Stimulated activated CD8-positive, alpha-beta memory T cell treated with anti-CD3 and anti-CD28 coated beads, Interleukin-15, amount 100 ng/mL, for 4 hours (primary cell): ENCODE measurements around the gene MUC22.
"Not testable (repeated sequence)": the region's sequence is repeated elsewhere in the genome, so short reads cannot be mapped to it uniquely, and the experiment has no call there.

Source experiments
- DNase-seq, 2 donors: peaks; one replicate each; pipeline ENCODE4 v3.0.0-alpha.2; 2020; ENCODE audit warnings: low read depth in 2 of 2

The MUC22 gene

DNA sequence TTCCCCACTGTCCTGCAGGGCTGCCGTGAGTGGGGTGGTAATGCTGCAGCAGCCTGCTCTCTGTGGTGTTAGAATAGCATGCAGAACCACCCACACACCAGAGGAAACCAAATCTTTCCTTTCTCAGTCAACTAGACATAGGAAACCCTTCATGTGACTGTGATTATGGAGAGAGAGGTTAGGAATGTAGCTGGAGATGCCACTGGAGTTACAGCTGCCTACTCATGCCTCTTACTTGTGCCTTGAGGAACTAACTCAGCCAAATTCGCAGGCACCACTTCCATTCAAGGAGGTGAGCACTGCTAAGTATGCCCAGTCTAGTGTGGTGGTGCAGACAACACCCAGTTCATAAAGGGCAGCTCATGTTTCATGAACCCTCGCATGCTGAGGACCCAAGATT is 27.4 kb downstream of the MUC22 start:
- DNase-seq = no peak

DNA sequence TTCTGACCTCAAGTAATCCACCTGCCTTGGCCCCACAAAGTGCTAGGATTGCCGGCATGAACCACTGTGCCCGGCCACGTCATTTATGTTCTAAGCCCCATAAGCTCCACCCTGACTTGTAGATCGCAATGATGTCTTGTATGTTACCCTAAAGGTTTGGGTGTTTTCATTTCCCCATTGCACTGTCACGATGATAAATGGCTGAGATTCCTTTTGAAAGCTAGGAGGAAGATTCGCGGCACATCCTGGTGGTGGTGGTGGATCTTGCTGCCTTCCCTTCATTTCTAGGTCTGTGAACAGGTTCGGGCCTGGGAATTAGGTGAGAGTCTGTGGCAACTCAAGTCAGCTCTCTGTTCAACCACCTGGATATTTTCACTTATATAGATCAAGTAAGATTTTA is 28.3 kb downstream of the MUC22 start:
- no peak for DNase-seq

DNA sequence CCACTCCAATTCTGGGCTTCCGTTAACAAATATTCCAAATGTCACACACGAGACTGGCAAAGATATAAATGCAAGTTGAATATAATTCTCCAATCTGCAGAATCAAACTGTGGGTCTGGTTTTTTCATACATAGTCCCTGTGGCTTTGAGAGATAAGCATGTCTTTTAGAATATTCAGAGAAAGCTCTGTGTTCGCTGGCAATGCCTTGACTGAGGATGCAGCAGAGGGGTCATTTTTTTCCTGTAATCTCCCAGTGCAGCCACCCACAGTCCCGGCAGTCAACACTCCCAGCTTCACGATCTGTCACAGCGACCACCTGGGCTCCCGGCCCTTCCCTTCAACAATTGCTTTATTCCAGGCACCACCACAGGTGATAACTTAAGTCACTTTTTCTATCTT is 30.5 kb downstream of the MUC22 start:
- DNase-seq = no peak

DNA sequence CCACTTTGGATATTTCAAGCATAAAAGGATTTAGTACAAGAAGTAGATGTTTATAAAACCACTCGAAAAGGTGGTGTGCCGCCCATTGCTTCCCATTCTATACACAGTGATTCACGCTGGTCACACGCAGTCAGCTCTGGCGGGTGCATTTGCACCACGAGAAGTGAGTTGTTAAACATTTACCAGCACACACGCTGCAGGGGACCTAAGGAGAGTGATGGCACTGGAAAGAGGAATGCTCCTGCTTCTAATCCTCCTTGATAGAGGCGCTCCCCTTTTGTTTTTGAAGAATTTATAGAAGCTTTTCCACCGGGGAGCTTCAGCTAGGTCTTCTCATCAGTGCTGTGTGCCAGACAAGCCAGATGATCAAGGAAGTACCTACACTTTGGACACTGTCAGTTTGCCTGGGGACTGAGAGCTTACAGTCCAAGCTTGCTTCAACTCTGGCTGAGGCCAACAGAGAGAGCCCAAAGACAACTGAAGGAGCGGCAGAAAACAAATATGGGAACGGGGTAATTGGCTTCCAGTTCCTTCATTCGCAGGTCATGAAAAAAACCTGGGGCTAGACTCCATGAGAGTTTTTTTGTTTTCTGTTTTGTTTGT is 31.2 kb downstream of the MUC22 start:
- DNase-seq = no peak

DNA sequence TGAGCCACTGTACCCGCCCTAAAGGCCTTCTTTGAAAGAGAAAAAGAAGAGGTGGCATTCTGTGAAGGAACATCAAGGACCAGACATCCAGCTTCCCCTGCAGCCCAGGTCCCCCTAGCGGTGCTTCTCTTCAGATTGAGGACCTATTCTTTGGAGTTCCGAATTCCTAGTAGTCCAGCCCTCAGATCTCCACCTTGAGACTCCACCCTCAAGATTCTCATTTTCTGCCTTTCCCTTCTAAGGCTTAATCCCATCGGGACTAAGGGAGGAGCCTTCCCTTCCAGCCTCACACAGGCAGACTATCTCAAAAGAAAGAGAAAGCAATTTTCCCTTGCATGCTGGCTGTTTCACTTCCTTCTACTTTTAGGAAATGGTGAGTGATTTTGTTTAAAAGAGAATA is 32.5 kb downstream of the MUC22 start:
- no peak for DNase-seq

DNA sequence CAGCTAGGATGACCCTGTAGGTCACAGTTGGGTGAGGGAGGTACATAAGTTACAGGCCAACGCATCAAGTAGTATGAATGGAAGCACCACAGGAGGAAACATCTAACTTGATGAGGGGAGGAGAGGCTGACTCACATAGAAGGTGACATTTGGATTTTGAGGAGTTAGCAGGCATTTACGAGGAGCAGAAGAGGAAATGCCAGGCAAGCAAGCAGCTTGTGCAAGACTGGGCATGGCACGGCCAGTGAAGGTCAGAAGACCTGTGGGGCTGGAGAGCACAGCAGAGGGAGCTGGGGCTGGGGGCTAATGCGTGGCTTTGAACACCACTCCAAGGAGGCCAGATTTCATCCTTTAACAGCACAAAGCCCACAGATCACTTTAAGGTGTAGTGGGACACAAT is 37.8 kb downstream of the MUC22 start:
- DNase-seq = no peak

DNA sequence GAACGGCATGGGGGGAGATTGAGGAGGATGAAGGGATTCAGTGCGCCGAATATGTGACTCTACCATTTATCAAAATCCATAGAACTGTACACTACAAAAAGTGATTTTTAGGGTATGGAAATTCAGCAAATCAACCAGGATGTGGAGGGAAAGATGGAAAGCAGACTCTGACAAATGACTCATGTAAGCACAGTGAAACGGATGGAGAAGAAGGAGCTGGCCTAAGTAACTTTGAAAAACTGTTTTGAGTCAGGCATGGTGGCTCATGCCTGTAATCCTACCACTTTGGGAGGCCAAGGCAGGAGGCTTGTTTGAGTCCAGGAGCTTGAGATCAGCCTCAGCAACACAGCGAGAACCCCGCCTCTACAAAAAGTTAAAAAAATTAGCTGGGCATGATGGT is 39.2 kb downstream of the MUC22 start:
- no peak for DNase-seq

DNA sequence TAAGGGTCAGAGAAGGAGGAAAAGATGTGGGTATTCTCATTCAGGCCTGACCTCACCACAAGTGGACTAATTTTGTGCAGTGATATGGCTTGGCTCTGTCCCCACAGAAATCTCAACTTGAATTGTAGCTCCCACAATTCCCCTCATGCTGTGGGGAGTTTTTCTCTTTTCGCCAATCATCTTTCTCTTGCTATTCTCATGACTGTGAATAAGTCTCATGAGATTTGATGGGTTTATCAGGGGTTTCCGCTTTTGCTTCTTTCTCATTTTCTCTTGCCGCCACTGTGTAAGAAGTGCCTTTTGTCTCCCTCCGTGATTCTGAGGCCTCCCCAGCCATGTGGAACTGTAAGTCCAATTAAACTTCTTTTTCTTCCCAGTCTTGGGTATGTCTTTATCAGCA is 42.9 kb downstream of the MUC22 start:
- DNase-seq = not testable (repeated sequence)

DNA sequence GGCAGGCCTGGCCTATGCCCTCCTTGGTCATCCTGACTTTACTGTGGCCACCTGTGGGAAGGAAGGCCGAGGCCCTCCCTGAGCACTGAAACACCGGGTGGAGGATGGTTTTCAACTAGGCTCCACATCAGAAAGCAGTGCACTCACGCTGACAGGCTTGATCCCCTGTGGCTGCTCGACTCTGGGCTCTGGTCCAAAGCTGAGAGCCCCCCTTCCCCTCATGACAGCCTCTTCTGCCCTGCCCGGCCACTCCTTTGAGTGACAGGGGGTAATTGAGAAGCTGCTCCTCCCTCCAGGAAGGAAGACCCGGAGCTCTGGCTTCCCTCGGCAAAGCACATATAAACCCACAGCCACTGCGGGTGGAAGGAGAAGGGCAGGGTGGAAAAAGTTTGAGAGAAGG is 43.6 kb downstream of the MUC22 start:
- DNase-seq = no peak

DNA sequence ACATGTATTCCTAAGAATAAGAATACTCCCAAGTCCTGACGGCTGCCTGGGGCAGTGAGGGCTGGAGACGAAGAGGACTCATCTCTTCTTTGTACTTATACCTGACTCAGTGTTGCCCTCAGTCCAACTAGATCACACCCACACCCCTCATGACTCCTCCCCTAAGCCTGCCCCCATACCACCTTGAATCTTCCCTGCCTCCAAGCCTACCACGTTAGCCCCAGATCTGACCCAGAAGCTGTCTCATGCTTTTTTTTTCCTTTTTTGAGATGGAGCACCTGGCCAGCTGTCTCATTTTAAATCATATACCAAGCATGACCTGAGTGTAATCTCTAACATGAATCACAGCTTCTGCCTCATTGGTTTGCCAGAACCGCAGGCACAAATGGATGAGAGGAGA is 45.2 kb downstream of the MUC22 start:
- DNase-seq = no peak

DNA sequence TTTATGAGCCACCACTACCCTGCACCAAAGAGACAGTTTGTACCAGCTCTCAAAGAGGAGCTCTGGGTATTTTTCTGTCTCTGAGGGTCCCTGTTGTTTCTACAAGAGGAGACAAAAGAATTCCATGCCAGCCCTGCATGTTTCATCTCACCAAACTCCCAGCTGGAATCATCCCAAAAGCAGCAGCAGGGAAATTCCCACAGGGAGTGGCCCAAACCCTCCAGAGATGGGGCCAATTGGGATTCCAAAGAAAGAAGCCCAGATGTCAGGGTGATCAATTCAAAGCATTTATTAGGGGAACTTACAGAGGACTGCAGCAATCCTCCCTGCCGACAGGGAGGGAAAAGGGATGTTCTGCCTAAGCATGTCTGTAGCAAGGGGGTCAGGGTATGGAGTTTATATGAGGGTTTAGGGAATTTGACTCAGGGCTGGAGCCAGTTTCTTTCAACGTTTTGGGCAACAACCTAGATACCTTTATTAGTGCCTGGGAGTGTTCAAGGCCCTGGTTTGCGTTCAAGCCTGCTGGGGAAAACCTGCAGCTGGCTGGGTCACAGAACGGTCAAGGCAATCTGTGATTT is 47.2 kb downstream of the MUC22 start:
- no peak for DNase-seq

DNA sequence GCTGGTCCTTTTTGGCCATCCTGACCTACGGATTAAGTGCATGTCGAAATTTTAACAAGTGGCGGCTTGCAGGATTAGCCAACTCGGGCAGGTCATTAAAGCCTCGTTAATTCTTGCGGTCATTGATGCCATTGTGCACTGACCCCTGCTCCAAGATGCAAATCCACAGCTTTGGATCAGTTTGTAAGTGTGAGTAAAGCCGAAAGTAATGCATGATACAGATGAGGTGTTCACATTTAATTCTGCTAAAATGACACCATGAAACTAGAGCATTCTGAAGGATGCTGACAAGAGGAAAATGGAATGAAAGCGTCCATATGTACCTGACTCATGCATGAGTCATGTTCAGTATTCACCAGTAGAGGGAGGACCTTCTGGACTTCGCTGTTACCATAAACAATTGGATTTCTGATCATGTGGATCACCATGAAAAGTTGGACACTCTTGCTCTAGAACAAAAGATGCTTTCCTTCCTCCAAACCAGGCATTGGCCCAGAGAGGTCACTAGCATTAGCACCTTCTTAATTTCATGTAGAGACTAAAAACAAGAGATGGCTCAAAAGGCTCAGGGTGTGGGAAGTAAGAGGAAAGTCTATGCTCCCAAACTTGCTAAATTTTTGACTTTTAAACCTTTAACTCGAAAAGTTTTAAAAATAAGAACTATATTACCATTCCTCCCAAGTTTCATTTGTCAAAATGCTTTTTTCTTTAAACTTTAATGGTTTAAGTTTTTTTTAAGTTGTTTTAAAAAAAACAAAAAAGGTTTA is 48.0 kb downstream of the MUC22 start:
- DNase-seq = no peak

DNA sequence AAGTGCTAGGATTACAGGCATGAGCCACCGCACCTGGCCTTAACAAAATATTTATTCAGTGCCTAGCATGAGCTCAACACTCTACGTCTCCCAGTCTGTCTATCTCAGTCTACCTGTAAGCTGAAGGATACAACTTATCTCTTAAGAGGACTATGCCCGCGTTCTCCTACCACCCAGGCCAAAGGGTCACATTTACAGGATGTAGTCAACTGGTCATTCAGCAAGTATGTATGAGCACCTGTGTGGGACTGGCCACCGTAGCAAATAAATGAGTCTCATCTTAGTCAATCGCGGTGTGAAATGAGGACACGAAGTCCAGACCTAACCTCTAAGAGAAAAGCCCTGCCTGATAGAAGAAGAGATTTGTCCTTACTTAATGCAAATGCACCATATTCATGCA is 49.9 kb downstream of the MUC22 start:
- no peak for DNase-seq

DNA sequence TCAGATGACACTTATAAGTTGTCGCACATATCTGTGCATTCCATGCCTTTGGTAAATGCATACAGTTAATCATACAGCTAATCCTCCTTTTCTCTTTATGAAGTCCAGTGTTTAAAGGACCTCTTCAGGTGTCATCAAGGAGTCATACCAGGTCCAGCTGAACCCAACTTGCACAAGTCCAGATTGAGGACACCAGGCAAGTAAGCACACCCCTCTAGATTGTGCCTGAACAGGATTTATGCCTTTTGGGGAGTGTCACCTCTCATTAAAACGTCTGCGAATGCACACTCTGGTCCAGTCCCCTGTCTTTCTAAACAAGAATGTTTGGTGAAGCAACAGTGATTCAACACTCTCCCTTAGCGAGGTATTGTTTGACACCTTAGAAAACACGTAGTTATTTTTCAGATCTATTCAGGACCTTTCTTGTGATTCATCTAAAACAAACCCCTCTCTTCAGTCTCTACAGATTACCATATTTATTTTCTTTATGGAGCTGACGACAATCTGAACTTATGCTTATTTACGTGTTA is 53.7 kb downstream of the MUC22 start:
- no peak for DNase-seq

DNA sequence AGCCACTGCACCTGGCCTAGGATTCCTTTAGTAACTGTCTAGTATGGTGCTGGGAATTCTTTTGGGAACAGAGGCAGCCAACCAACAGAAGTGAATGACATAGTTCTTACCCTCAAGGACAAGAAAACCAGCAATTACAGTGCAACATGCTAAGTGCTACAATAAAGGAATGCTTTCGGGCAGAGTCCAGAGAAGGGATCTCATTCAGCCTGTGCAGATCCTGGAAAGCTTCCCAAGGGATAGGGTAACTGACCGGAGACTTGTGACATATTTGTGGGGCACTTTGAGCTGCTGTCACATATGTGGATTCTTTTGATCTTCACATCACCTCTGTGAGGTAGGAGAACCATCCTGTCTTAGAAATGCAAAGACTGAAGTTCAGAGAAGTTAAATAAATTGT is 55.3 kb downstream of the MUC22 start:
- no peak for DNase-seq

DNA sequence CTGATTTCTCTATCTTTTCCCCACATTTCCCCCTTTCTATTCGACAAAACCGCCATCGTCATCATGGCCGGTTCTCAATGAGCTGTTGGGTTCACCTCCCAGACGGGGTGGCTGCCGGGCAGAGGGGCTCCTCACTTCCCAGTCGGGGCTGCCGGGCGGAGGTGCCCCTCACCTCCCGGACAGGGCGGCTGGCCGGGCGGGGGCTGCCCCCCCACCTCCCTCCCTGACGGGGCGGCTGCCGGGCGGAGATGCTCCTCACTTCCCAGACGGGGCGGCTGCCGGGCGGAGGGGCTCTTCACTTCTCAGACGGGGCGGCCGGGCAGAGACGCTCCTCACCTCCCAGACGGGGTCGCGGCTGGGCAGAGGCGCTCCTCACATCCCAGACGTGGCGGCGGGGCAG is 56.8 kb downstream of the MUC22 start:
- not testable (repeated sequence) for DNase-seq

DNA sequence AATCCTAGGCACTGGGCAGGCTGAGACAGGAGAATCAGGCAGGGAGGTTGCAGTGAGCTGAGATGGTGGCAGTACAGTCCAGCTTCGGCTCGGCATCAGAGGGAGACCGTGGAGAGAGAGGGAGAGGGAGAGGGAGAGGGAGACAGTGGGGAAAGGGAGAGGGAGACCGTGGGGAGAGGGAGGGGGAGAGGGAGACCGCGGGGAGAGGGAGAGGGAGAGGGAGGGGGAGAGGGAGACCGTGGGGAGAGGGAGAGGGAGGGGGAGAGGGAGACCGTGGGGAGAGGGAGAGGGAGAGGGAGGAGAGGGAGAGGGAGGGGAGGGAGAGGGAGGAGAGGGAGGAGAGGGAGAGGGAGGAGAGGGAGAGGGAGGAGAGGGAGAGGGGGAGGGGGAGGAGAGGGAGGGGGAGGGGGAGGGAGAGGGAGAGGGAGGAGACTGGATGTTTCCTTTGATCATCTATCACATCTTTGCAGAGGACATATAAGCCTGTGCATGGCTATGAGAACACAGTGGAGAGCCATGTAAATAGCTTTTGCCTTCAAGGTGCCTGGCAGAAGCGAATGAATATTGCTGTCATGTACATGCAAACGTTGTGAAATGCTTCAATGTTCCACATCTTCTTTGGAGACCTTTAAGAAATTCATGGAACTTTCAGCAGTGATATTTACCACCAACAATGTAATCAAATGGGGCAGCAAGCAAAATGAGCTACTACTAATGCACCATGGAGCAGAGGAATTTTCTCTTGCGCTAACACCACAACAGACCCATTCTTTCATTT is 57.8 kb downstream of the MUC22 start:
- DNase-seq = not testable (repeated sequence)

DNA sequence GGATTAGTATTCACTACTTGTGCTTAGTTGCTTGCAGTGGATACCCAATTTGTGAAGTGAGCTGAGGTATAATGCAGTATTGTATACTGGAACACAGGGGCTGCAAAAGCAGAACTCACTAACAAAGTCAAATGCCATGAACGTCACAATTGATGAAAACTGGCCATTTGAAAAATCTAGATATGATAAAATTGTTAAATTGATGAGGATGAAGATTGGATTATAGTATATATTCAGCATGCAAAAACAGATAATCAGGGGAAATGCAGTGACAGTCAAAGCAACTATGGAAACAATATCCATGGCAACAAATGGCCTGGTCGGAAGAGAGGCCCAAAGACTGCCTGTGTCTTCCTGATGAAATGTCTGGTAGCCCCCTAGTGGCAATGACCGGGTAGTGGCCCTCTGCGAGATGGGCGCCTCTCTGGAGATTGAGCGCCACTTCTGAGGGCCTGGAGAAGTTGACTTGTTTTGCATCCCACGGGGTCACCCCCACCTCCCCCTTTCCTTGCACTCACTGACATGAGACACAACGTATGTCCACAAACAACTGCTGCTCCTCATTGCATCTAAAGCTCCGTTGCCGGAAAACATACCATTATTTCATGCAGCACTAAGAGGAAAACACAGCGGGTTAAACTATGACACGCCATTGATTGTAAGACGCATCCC is 58.5 kb downstream of the MUC22 start:
- DNase-seq = peak; percentile 21 to 45

DNA sequence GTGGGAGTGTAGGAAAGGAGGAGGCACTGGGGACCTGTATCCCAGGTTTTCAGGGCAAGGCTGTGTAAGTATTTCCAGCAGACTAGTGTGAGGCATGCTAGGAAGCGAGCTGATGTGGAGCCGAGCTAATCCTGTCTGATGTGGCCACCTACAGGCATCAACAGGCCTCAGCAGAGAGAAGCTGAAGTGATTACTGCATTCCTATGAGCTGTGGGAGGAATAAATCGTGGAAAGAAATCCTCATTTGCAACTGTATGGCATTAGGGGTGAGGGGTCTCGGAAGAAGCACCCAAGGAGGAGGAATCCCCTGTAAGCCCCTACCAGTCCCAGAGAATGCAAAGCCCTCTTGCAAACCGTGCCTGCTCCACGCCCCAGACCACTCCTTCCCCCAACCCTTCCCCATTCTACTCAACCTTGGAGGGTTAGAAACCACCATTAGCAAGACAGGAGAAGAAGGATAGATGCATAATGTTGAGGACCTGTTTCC is 60.5 kb downstream of the MUC22 start:
- DNase-seq = no peak

DNA sequence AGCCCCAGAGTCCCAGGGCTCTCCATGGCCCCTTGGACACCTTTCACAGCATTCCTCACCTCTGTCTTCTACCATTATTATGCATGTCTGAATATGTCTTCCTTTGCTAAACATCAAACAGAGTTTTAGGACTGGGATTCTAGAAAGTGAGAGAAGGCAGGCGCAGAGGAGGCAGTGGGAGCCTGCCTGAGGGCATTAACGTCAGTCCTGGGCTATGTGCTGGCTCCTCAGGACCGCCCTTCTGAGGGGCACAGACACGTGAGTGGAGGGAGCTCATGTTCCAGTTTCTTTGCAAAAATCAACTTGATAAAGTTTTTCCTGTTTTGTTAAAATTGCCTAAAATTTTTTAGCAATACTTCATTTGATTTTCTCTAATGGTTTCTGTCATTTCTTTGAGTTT is 64.1 kb downstream of the MUC22 start:
- no peak for DNase-seq

DNA sequence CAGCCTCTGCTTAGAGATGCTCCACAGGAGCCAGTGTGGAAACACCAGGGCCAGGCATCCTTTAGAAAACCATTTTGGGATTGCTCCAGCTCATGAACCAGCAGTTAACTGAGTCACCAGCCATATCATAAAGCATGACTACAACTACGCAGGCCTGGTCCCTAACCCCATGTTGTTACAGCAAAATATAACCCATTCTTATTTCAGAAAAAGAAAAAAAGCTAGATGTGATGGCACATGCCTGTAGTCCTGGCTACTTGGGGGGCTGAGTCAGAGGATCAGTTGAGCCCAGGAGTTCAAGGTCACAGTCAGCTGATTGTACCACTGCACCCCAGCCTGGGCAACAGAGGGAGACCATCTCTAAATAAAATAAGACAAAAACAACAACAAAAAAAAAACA is 65.3 kb downstream of the MUC22 start:
- DNase-seq = no peak

DNA sequence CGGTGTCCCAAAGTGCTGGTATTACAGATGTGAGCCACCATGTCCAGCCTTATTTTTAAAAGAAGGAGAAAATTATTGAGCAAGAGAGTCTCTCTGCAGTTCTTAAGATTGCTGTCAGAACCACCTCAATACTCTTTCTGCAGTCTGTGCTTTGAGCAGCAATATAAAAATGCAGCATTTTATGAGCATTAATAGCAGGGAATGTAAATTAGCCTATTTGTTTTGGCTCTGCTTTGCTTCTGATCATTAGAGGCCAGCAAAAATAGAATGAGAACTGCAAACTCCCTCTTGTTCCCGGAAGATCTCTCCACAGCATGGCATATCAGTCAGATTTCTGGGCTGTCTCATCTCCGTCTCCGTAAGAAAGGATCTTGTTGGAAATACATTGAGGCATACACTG is 66.3 kb downstream of the MUC22 start:
- no peak for DNase-seq
